Liver (tissue), 9 donors: ENCODE results near the gene INPP5E. TPM values are rescaled to one million over a fixed set of nuclear protein-coding genes. Genes with fewer than 3 reads are reported as not detected.

Source experiments
- DNase-seq: peaks from one replicate; pipeline ENCODE4 v3.0.0-alpha.2; 2017; ENCODE audit warnings: low spot score
- H3K27ac ChIP-seq, 2 donors: one replicate each; pipeline ENCODE4 v1.7.0; 2013; ENCODE audit warnings: inconsistent platforms in 2 of 2, low read length in 2 of 2, control low read depth in 1 of 2, low read depth in 1 of 2, mild to moderate bottlenecking in 1 of 2
- H3K27me3 ChIP-seq, 4 donors: one replicate each; pipeline versions ENCODE4 v1.6.1 to v1.7.0; 2013; ENCODE audit warnings: low read length in 3 of 4, inconsistent platforms in 1 of 4, mild to moderate bottlenecking in 1 of 4, moderate library complexity in 1 of 4; ENCODE audit not compliant: control insufficient read depth in 4 of 4, insufficient read depth in 4 of 4
- H3K36me3 ChIP-seq, 4 donors: one replicate each; pipeline versions ENCODE4 v1.6.1 to v1.7.0; 2013; ENCODE audit warnings: low read length in 3 of 4, mild to moderate bottlenecking in 3 of 4, low read depth in 1 of 4, moderate library complexity in 1 of 4; ENCODE audit not compliant: control insufficient read depth in 4 of 4, insufficient read depth in 3 of 4
- H3K4me1 ChIP-seq, 4 donors: one replicate each; pipeline versions ENCODE4 v1.6.1 to v1.7.0; 2013; ENCODE audit warnings: low read length in 3 of 4, mild to moderate bottlenecking in 3 of 4, moderate library complexity in 1 of 4; ENCODE audit not compliant: control insufficient read depth in 4 of 4, insufficient read depth in 4 of 4
- H3K4me3 ChIP-seq, 3 donors: one replicate each; pipeline versions ENCODE4 v1.6.1 to v1.7.0; 2013; ENCODE audit warnings: low read length in 3 of 3, control low read depth in 1 of 3, low read depth in 1 of 3, mild to moderate bottlenecking in 1 of 3
- H3K9ac ChIP-seq, 2 donors: one replicate each; pipeline ENCODE4 v1.7.0; 2013; ENCODE audit warnings: low read length in 2 of 2, mild to moderate bottlenecking in 2 of 2, moderate library complexity in 2 of 2, control low read depth in 1 of 2, low read depth in 1 of 2
- H3K9me3 ChIP-seq, 4 donors: one replicate each; pipeline versions ENCODE4 v1.6.1 to v1.7.0; 2013; ENCODE audit warnings: low read length in 3 of 4; ENCODE audit not compliant: control insufficient read depth in 4 of 4
- ATF3 ChIP-seq: IDR thresholded peaks from 2 replicates; pipeline ENCODE4 v1.6.1; 2016; ENCODE audit warnings: antibody characterized with exemption
- CTCF ChIP-seq: fragments of 150-350 bp; IDR thresholded peaks from 2 replicates; pipeline ENCODE4 v1.5.1; 2017; ENCODE audit warnings: improper control_type of control experiment, low read depth, low read length; ENCODE audit not compliant: missing input control
- EGR1 ChIP-seq, 2 donors: IDR thresholded peaks; 2 replicates each; pipeline ENCODE4 v1.6.1; 2016 to 2018; ENCODE audit warnings: antibody characterized with exemption in 2 of 2, low read depth in 2 of 2
- FOXA1 ChIP-seq: IDR thresholded peaks from 2 replicates; pipeline ENCODE4 v1.6.1; 2016; ENCODE audit warnings: antibody characterized with exemption
- FOXA2 ChIP-seq: IDR thresholded peaks from 2 replicates; pipeline ENCODE4 v1.6.1; 2016; ENCODE audit warnings: antibody characterized with exemption
- GABPA ChIP-seq, 2 donors: IDR thresholded peaks in 1 of 2; conservative IDR thresholded peaks in 1 of 2; 2 replicates each; pipeline ENCODE4 v1.6.1; 2016; ENCODE audit warnings: antibody characterized with exemption in 2 of 2, mild to moderate bottlenecking in 1 of 2, moderate library complexity in 1 of 2
- HNF4A ChIP-seq, 2 donors: conservative IDR thresholded peaks; 2 replicates each; pipeline ENCODE4 v1.6.1; 2016; ENCODE audit warnings: antibody characterized with exemption in 2 of 2, mild to moderate bottlenecking in 2 of 2
- JUND ChIP-seq, 2 donors: IDR thresholded peaks; 2 replicates each; pipeline ENCODE4 v1.6.1; 2016; ENCODE audit warnings: antibody characterized with exemption in 2 of 2
- MAX ChIP-seq: IDR thresholded peaks from 2 replicates; pipeline ENCODE4 v1.6.1; 2016; ENCODE audit warnings: antibody characterized with exemption
- NR2F2 ChIP-seq: IDR thresholded peaks from 2 replicates; pipeline ENCODE4 v1.6.1; 2016; ENCODE audit warnings: antibody characterized with exemption
- RAD21 ChIP-seq, 2 donors: IDR thresholded peaks; 2 replicates each; pipeline ENCODE4 v1.6.1; 2016; ENCODE audit warnings: antibody characterized with exemption in 2 of 2, mild to moderate bottlenecking in 2 of 2
- REST ChIP-seq: IDR thresholded peaks from 2 replicates; pipeline ENCODE4 v1.6.1; 2016; ENCODE audit warnings: antibody characterized with exemption, mild to moderate bottlenecking
- SP1 ChIP-seq: IDR thresholded peaks from 2 replicates; pipeline ENCODE4 v1.6.1; 2018; ENCODE audit warnings: antibody characterized with exemption, mild to moderate bottlenecking
- TAF1 ChIP-seq: conservative IDR thresholded peaks from 2 replicates; pipeline ENCODE4 v1.6.1; 2016; ENCODE audit warnings: antibody characterized with exemption, mild to moderate bottlenecking
- YY1 ChIP-seq: IDR thresholded peaks from 2 replicates; pipeline ENCODE4 v1.6.1; 2016; ENCODE audit warnings: antibody characterized with exemption, mild to moderate bottlenecking
- ZBTB33 ChIP-seq: IDR thresholded peaks from 2 replicates; pipeline ENCODE4 v1.6.1; 2016; ENCODE audit warnings: antibody characterized with exemption
- WGBS: extraction: QIAGEN DNeasy Blood & Tissue Kit; methylation state at CpG from one replicate; pipeline ENCODE4 v1.1.7; 2013; 5-methylcytosine and 5-hydroxymethylcytosine counted together
- polyA plus RNA-seq, 2 donors: library from polyadenylated mRNA; stranded (reverse) in 1 of 2; unstranded in 1 of 2; fragments of 200-250 nt in 1 of 2; fragments of >200 nt in 1 of 2; fragmentation: Nextera tagmentation in 1 of 2; extraction: Ambion mirVana in 1 of 2; gene quantifications; one replicate each; pipeline versions ENCODE4 v1.2.1 to v1.2.3, GENCODE V29; 2013 to 2015
- total RNA-seq, 2 donors: library from RNA; depleted of rRNA; stranded (reverse); fragments of >200 nt; gene quantifications; one replicate each; pipeline ENCODE4 v1.2.3, GENCODE V29; 2014
- donor health status: healthy.
- donor health status: healthy.
- donor health status: healthy.
- donor health status: healthy.
- donor health status: healthy.

Gene INPP5E
- total and polyA plus RNA-seq, 4 donors = 1.0 to 3.3 (median 2.9) TPM

- H3K4me1 ChIP-seq = peaks cover 3 to 11% (median 9%) of the 10 kb centered on the region in 4 donors
- TF ChIP-seq RAD21 (IDR thresholded peaks at IDR 0.05) (no peak), YY1 (no peak), GABPA (IDR thresholded peaks at IDR 0.05 in 1 of 2, conservative IDR thresholded peaks at IDR 0.05 in 1 of 2) (no peak), NR2F2 (no peak), FOXA1 (no peak), TAF1 (no peak), CTCF (no peak), HNF4A (conservative IDR thresholded peaks at IDR 0.05) (no peak), ATF3 (no peak), JUND (IDR thresholded peaks at IDR 0.05) (no peak), EGR1 (IDR thresholded peaks at IDR 0.05; ENCODE audit: low read depth in 2 of 2) (no peak), ZBTB33 (no peak), FOXA2 (no peak), REST (no peak), SP1 (no peak), MAX (no peak)
- WGBS = 92% methylated on average over 14 of the region's 14 CpGs
- peaks cover 8 to 40% (median 10%) of the 10 kb centered on the region in 4 donors for H3K36me3 ChIP-seq
- no peaks in the 10 kb centered on the region for H3K27me3 ChIP-seq
- no peak for DNase-seq
- H3K9me3 ChIP-seq = no peaks in the 10 kb centered on the region
- no peak overlapping the region for H3K27ac ChIP-seq
- no peak overlapping the region for H3K9ac ChIP-seq
- no peak overlapping the region for H3K4me3 ChIP-seq
Measured at GRCh38 chr9:136404801-136405136, 34.9 kb downstream of the INPP5E start.
